ENCODE results near the gene APOBEC3H. TPM values are rescaled to one million over a fixed set of nuclear protein-coding genes. Genes with fewer than 3 reads are reported as not detected.

The APOBEC3H gene
- total RNA-seq, 1 experiment from 2014 or later = 1.8 TPM

GRCh38 chr22:39138357-39138997 is 41.4 kb downstream of the APOBEC3H start:
- no peak overlapping the region for H3K27ac ChIP-seq (ENCODE audit: low read depth, low read length)
- CTCF ChIA-PET = no interaction called here
- RAD21 ChIA-PET (ENCODE audit: low non-redundant PET in 1 of 2, low total read pairs in 2 of 2, uncharacterized antibody in 2 of 2, unreplicated experiment in 2 of 2) = no interaction called here
- no peak overlapping the region for H3K9ac ChIP-seq (ENCODE audit: low read length)
- BruUV-seq (replicated peaks) = no TSS peak
- no peaks in the 10 kb centered on the region for H4K20me1 ChIP-seq (ENCODE audit: insufficient read depth)
- TF ChIP-seq REST (IDR thresholded peaks at IDR 0.05; ENCODE audit: low read depth) (no peak), JUND (IDR thresholded peaks at IDR 0.05) (no peak), CEBPB (IDR thresholded peaks at IDR 0.05; ENCODE audit: low read depth) (no peak), EGR1 (IDR thresholded peaks at IDR 0.05; ENCODE audit: low read depth) (no peak), RAD21 (IDR thresholded peaks at IDR 0.05; ENCODE audit: low read depth) (no peak), ZBTB33 (IDR thresholded peaks at IDR 0.05; ENCODE audit: extremely low read depth, insufficient replicate concordance, low read length) (no peak)
- DNase-seq (ENCODE audit: low read depth, low spot score) (no peak), ATAC-seq (no peak)
- no peaks in the 10 kb centered on the region for H3K9me3 ChIP-seq (ENCODE audit: control insufficient read depth in 1 of 2, insufficient read depth in 1 of 2, low read depth in 1 of 2, low read length in 2 of 2)
- H3K4me2 ChIP-seq (ENCODE audit: low read length) = no peak overlapping the region
- no peaks in the 10 kb centered on the region; a peak in 1 of 4 replicates for H3K4me1 ChIP-seq (ENCODE audit: control insufficient read depth in 1 of 2, insufficient read depth in 2 of 2, low read length in 2 of 2)
- no peaks in the 10 kb centered on the region for H3K79me2 ChIP-seq (ENCODE audit: insufficient read depth, low read length)
- H2AFZ ChIP-seq (ENCODE audit: low read depth, low read length, poor library complexity, severe bottlenecking) = no peak overlapping the region
- H3K9me2 ChIP-seq (ENCODE audit: insufficient read depth) = no peaks in the 10 kb centered on the region
- POLR2A ChIA-PET = no interaction called here
- intact Hi-C loops (cut with micrococcal nuclease) = no loop called here
- H3K4me3 ChIP-seq (replicated peaks in 1 of 2; ENCODE audit: low read depth in 1 of 2, low read length in 2 of 2) = no peak overlapping the region
- no peaks in the 10 kb centered on the region for H3K27me3 ChIP-seq (ENCODE audit: insufficient read depth, low read length)
- H3K36me3 ChIP-seq (ENCODE audit: control insufficient read depth in 1 of 2, insufficient read depth in 2 of 2, low read length in 2 of 2) = no peaks in the 10 kb centered on the region

Data from HCT116 (cell line).